Measurements from ENCODE around the gene FAM162B.

DNA sequence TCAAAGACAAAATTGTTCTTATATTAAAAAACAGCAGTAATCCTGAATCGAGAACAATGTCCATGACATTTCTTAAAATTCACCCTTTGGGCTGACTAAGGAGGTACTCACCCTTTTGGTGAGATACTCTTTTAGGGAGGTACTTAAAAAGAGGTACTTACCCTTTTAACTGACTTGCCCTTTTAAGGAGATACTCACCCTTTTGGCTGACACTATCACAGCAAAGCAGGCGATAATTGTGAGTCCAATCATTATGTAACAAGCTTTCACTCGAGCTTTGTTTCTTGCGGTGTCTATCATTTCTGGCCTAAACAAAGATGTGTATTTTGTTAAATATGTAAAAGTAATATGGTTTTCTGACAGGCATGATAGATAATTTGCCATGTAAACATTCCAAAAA is 3.7 kb downstream of the FAM162B start:
- TF ChIP-seq, protein P1, sequence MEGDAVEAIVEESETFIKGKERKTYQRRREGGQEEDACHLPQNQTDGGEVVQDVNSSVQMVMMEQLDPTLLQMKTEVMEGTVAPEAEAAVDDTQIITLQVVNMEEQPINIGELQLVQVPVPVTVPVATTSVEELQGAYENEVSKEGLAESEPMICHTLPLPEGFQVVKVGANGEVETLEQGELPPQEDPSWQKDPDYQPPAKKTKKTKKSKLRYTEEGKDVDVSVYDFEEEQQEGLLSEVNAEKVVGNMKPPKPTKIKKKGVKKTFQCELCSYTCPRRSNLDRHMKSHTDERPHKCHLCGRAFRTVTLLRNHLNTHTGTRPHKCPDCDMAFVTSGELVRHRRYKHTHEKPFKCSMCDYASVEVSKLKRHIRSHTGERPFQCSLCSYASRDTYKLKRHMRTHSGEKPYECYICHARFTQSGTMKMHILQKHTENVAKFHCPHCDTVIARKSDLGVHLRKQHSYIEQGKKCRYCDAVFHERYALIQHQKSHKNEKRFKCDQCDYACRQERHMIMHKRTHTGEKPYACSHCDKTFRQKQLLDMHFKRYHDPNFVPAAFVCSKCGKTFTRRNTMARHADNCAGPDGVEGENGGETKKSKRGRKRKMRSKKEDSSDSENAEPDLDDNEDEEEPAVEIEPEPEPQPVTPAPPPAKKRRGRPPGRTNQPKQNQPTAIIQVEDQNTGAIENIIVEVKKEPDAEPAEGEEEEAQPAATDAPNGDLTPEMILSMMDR (conservative IDR thresholded peaks at IDR 0.05; ENCODE audit: low read length): no peak
- no peak for TF ChIP-seq EZH2phosphoT487 (IDR thresholded peaks at IDR 0.05; ENCODE audit: borderline replicate concordance, low read depth, low read length)

Data from OCI-LY7 (cell line).